ENCODE results near the gene UGT1A10.

UGT1A10 gene

GRCh38 chr2:233656443-233656842 lies 20.2 kb downstream of the UGT1A10 start:
- DNase-seq: no peak

GRCh38 chr2:233658610-233659009 lies 22.4 kb downstream of the UGT1A10 start:
- no peak for DNase-seq

GRCh38 chr2:233663911-233664310 lies 27.7 kb downstream of the UGT1A10 start:
- DNase-seq: no peak

GRCh38 chr2:233668605-233669260 lies 32.5 kb downstream of the UGT1A10 start:
- DNase-seq: no peak

GRCh38 chr2:233671290-233672161 lies 35.3 kb downstream of the UGT1A10 start, which contains the start of gene UGT1A9:
Gene UGT1A9, plus strand, starts transcription at chr2:233671898. Its CDS starts 37 bp downstream, at chr2:233671935.
- no peak for DNase-seq

- DNase-seq: no peak
Observed at GRCh38 chr2:233672886-233673285, 36.6 kb downstream of the UGT1A10 start.

- no peak for DNase-seq
Observed at GRCh38 chr2:233673896-233674295, 37.6 kb downstream of the UGT1A10 start.

- DNase-seq: no peak
Observed at GRCh38 chr2:233674314-233674713, 38.1 kb downstream of the UGT1A10 start.

GRCh38 chr2:233674995-233675394 lies 38.7 kb downstream of the UGT1A10 start:
- no peak for DNase-seq

- DNase-seq: no peak
Observed at GRCh38 chr2:233676046-233676445, 39.8 kb downstream of the UGT1A10 start.

GRCh38 chr2:233679196-233679595 lies 42.9 kb downstream of the UGT1A10 start:
- no peak for DNase-seq

GRCh38 chr2:233680361-233681045 lies 44.3 kb downstream of the UGT1A10 start:
- no peak for DNase-seq

GRCh38 chr2:233681521-233682099 lies 45.4 kb downstream of the UGT1A10 start, which contains the start of gene UGT1A7:
Gene UGT1A7, plus strand, starts transcription at chr2:233681901. Its CDS starts 37 bp downstream, at chr2:233681938.
- DNase-seq: no peak

GRCh38 chr2:233684640-233685039 lies 48.4 kb downstream of the UGT1A10 start:
- no peak for DNase-seq

- DNase-seq: no peak
Observed at GRCh38 chr2:233686928-233687327, 50.7 kb downstream of the UGT1A10 start.

- DNase-seq: no peak
Observed at GRCh38 chr2:233688341-233688740, 52.1 kb downstream of the UGT1A10 start.

- DNase-seq: no peak
Observed at GRCh38 chr2:233689031-233689430, 52.8 kb downstream of the UGT1A10 start.

- DNase-seq: no peak
Observed at GRCh38 chr2:233689501-233689900, 53.3 kb downstream of the UGT1A10 start.

- DNase-seq: no peak
Observed at GRCh38 chr2:233690444-233690843, 54.2 kb downstream of the UGT1A10 start.

- no peak for DNase-seq
Observed at GRCh38 chr2:233691443-233692433, 55.5 kb downstream of the UGT1A10 start.

GRCh38 chr2:233692648-233693047 lies 56.4 kb downstream of the UGT1A10 start, which contains the start of gene UGT1A6:
Gene UGT1A6, plus strand, starts transcription at chr2:233692890. Its CDS starts 115 bp downstream, at chr2:233693005.
- no peak for DNase-seq

GRCh38 chr2:233693963-233694362 lies 57.7 kb downstream of the UGT1A10 start:
- no peak for DNase-seq

All from NCI-H2081 treated with DMSO at 0.1 percent for 48 hours (cell line).